Activated T-cell treated with anti-CD3 and anti-CD28 coated beads for 48 hours (primary cell): ENCODE data around the gene C1QTNF8.

Experiments used
- DNase-seq: peaks from one replicate; pipeline ENCODE4 v3.0.0-alpha.2; 2020; ENCODE audit warnings: low read depth

The C1QTNF8 gene

GRCh38 chr16:1060416-1061340 is 35.4 kb downstream of the C1QTNF8 start:
- DNase-seq: no peak

- no peak for DNase-seq
Measured at GRCh38 chr16:1059310-1059709, 36.7 kb downstream of the C1QTNF8 start.

GRCh38 chr16:1058216-1058615 is 37.8 kb downstream of the C1QTNF8 start:
- DNase-seq: no peak

GRCh38 chr16:1057252-1057932 is 38.7 kb downstream of the C1QTNF8 start:
- peak; percentile 69 for DNase-seq

DNA sequence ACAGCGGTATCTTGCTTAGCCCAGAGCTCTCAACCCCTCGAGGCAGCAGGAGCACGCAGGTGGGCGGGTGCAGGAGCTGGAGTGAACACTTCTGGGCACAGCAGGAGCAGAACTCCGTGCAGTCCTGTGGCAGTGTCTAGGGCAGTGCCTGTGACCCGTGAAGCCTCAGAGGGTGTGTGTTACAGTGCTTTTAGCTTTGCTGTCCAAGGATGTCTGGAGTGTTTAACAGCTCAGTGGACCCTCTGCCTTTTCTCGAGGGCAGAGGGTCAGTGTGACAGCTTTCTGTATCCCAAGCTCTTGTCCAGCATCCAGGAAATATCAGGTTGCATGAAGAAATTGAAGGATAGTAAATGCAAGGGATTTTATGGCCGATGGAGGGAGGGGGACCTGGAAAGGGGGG is 39.8 kb downstream of the C1QTNF8 start:
- DNase-seq: no peak

GRCh38 chr16:1055557-1055924 is 40.5 kb downstream of the C1QTNF8 start:
- no peak for DNase-seq

DNA sequence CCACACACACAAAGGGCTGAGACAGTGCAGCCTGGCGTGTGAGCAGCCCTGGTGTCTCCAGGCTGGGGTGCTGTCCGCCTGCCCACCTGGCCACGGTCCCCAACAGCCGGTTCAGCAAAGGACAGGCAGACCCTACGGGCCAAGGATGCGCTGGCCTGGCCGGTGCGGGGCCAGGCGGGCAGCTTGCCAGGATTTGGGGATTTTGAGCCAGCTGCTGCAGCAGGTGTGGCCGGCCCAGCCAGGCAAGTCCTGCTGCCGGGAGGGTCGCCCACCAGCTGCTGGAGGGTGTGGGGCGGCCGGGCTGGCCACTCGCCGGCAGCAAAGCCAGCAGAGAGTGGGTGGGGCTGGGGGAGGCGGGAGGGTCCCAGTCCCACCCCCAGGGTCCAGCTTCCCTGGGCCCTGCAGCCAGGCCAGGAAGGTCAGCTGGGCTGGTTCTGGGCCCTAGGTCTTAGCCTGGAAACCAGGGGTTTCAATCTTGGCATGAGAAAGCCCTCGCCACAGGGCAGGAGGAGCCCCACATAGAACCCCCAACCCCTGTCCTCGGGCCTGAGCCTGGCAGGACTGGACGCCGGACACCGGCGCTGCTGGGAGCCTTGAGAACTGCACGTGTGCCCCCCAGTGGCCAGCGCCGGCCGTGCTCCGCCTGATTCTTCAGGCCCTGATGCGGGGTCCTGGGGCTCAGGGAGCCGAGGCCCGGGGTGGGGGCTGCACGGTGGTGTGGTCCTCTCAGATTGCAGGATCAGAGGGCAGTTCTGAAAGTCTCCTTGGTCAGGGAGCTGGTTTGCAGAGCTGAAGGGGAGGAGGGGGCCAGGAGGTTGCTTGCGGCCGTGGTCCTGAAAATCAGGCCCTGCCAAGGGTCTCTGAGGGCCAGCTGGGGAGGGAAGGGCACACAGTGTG is 41.1 kb downstream of the C1QTNF8 start:
- peak; percentile 26 for DNase-seq

GRCh38 chr16:1053700-1054368 is 42.2 kb downstream of the C1QTNF8 start:
- DNase-seq: no peak

- no peak for DNase-seq
Measured at GRCh38 chr16:1053121-1053521, 42.9 kb downstream of the C1QTNF8 start.

DNA sequence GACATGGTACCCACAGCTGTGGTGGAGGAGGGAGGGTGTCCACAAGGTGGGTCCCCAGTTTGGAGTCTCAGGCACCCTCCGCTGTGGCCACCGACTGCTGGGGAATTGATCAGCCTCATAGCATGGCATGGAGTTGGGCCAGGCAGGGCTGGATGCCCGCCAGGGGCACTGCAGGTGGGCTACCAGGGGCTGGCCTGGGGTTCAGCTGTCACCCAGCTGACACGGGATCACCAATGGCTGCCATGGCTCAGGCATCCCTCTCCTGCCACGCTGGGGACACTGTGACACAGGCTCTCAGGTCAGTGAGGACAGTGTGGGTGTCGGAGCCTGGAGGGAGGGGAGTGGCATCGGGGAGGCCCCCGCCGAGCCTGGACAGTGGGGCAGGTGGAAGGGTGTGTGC is 43.3 kb downstream of the C1QTNF8 start:
- no peak for DNase-seq

DNA sequence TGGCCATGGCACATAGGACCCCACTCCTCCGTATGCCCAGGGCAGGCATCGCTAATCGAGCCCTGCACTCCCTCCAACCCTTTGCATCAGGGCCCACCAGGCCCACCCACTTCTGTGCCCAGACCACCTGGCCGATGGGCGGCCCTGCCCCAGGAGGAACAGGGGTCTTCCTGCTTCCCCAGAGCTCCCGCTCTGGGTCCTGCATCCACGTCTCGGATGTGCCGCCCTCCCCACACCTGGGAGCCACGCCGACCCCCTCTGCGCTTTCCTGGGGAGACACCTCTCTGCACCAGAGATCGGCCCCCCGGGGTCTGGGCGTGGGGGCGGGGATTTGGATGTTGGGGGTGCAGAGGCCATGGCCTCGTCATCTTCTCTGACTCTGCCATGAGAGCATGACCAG is 44.6 kb downstream of the C1QTNF8 start:
- DNase-seq: no peak

DNA sequence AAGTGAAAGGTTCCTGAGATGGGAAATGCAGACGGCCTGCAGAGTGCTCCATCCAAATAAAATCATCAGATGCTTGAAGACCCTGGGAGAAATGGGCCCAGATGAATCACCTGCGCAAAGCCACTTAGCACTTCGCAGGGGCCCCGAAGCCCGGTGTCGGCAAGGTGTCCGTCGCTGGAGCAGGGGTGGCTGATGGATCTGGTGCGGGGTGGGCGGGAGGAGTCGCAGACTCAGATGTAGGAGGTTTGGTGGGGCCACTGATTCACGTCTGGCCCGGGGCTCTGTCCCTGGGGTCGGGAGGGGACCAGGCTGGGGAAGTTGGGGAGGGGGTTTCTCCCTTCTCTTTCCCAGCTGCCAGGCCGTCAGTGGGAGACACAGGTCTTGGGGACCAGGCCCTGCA is 45.1 kb downstream of the C1QTNF8 start:
- DNase-seq: no peak

DNA sequence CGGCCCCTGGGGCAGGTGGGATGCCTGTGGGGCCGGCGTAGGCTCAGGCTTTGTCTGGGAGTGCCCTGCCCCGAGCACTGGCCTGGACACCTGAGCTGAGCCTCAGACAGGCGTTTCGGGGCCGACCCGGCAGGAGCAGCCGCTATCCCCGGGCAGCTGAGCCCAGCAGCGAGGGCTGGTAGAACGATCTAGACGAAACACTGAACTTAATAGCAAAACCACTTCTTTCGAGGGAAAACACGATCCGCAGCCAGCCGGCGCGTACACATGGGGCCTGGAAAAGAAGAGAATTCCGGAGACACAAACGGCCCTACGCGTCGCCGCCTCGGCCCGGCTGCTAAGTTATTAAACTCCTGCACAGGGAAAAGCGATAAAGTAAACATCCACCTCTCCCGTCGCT is 45.5 kb downstream of the C1QTNF8 start:
- no peak for DNase-seq

DNA sequence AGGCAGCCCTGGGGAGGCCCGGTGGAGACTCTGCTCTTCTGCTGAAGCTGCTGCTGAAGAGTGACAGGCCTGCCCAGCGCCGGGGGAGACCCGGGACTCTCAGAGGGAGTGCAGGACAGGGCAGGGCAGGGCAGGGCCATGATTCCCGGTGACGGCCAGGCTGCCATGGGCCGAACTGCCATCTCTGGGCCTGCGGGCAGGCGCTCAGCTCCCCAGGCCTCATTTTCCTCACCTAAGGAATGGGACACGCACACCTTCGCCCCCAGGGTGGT is 46.1 kb downstream of the C1QTNF8 start:
- no peak for DNase-seq

DNA sequence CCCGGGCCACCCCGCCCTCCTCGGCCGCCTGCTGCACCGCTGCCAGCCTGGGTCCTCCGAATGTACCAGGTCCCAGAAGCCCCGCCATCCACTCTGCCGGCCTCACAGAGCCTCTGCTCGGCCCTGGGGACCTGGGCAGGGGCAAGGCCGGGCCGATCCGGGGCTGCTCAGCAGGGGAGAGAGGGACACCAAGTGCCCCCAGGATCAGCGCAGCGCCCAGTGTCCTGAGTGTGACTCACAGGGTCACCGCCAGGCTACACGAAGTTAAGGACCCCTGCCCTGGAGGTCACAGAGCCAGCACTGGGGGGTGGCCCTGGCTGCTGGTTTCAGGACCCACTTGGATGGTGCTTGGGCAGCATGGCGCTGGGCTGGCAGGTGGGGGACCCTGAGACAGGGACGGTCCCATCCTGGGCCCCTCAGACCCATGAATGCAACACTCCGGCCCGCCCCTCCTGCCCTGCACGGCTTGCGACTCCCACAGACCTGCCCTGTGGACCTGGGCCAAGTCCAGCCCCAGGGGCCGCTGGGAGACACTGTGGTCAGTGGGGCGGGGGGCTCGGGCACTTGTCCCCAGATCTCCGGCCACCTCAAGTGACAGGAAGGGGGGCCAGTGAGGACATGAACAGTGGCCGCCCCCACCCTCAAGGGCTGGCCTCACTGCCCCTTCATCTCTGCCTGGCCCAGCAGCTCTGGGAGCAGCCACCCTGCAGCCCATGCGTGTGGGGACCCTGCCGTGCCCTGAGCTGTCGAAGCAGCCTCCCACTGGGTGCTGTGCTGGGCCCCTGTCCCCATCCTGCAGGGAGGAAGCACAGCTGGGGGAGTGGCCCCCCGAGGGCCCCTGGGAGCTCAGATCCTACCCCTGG is 46.7 kb downstream of the C1QTNF8 start:
- DNase-seq: no peak

GRCh38 chr16:1048442-1049112 is 47.5 kb downstream of the C1QTNF8 start:
- DNase-seq: peak; percentile 17

- DNase-seq: no peak
Measured at GRCh38 chr16:1047801-1048200, 48.2 kb downstream of the C1QTNF8 start.

DNA sequence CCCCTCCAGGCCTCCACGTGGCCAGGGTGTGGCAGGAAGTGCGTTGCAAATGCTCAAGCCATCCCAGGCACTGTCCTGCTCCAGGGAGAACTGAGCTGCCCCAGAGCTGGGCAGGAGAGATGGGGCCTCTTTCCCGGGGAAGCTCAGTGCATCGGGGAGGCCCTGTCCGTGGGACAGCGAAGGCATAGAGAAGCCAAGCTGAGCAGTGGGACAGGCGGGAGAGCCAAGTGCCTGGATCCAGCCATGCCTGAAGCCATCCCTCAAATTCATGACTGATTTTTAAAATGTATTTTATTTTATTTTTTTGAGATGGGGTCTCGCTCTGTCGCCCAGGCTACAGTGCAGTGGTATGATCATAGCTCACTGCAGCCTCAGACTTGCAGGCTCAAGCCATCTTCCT is 48.9 kb downstream of the C1QTNF8 start:
- DNase-seq: no peak

DNA sequence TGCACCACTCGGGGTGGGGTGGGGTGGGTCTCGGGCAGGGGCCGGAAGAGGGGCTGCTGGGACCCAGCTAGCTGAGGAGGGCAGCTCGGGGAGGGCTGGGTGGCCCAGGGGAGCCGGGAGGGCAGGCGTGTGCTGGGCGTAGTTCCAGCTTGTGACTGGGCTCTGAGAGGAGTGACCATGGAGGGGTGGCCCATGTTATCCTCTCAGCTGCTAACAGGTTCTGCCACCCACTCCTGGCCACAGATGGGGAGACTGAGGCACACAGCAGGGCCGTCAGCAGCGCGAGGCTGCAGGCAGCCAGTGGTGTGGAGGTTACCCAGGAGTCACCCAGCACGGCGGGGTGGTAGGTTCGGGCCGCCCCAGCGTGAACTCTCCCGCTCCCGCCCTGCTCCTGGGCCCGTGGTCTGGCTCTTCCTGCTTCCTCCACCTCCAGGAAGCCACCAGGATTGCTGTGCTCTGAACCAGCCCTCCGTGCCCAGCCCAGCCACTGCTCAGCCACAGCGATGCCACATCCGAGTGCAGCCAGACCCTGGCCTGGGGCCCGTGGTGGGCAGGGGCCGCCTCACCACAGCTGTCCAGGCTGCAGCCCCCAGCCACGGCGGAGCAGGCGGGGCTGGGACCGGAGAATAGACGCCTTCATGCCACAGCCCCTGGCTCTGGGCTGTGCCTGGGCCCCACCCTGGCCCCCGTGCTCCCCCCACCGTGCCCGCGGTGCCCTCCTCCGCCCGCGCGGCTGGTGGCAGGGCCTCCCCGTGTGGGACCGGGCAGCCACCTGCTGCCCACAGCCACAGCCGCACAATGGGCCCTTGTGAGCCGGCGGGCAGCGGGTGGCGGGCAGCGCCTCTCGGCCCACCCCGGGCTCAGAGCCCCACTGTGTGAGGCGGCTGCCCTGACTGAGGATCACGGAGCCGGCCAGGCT is 49.8 kb downstream of the C1QTNF8 start:
- DNase-seq: no peak
